ENCODE measurements around the gene CSGALNACT2. TPM values are rescaled to one million over a fixed set of nuclear protein-coding genes. Genes with fewer than 3 reads are reported as not detected.

CSGALNACT2 gene
- total and polyA plus RNA-seq, 12 donors, result 4.6 to 12.9 (median 9.6) TPM

GRCh38 chr10:43214956-43215561 is 76.8 kb downstream of the CSGALNACT2 start:
- 36 to 42% methylated on average over 11 to 12 of the region's 12 CpGs for WGBS, 2 donors
- H3K36me3 ChIP-seq, result no peaks in the 10 kb centered on the region
- no peak for ATAC-seq
- TF ChIP-seq CTCF (IDR thresholded peaks at IDR 0.05), result no peak
- H3K4me3 ChIP-seq, result no peak overlapping the region
- no peak overlapping the region for H3K27ac ChIP-seq
- DNase-seq, result no peak
- H3K4me1 ChIP-seq, result peaks cover 0 to 12% (median 5%) of the 10 kb centered on the region in 9 donors
- no peaks in the 10 kb centered on the region for H3K9me3 ChIP-seq
- H3K27me3 ChIP-seq, result peaks cover 0 to 33% (median 4%) of the 10 kb centered on the region in 7 donors
- intact Hi-C loops (cut with DNase I), result no loop called here

- H3K4me1 ChIP-seq, result peaks cover 0 to 12% (median 5%) of the 10 kb centered on the region in 9 donors
- H3K36me3 ChIP-seq, result no peaks in the 10 kb centered on the region
- intact Hi-C loops (cut with DNase I), result no loop called here
- no peaks in the 10 kb centered on the region for H3K9me3 ChIP-seq
- H3K4me3 ChIP-seq, result no peak overlapping the region
- no peak for TF ChIP-seq CTCF (IDR thresholded peaks at IDR 0.05)
- no peak overlapping the region for H3K27ac ChIP-seq
- DNase-seq (no peak), ATAC-seq (no peak)
- WGBS, 2 donors, result 76 to 79% methylated on average over 19 of the region's 19 CpGs
- peaks cover 0 to 34% (median 4%) of the 10 kb centered on the region in 7 donors for H3K27me3 ChIP-seq
Observed at GRCh38 chr10:43215758-43216455, 77.7 kb downstream of the CSGALNACT2 start.

- H3K27ac ChIP-seq, result no peak overlapping the region
- no peak for ATAC-seq
- peak in 1 of 2 donors; percentile 3 for DNase-seq
- WGBS, 2 donors, result 85 to 91% methylated on average over 15 of the region's 15 CpGs
- no peaks in the 10 kb centered on the region for H3K36me3 ChIP-seq
- no peak overlapping the region for H3K4me3 ChIP-seq
- TF ChIP-seq CTCF (IDR thresholded peaks at IDR 0.05), result no peak
- peaks cover 0 to 7% (median 5%) of the 10 kb centered on the region in 9 donors for H3K4me1 ChIP-seq
- H3K27me3 ChIP-seq, result peaks cover 0 to 34% (median 4%) of the 10 kb centered on the region in 7 donors
- no peaks in the 10 kb centered on the region for H3K9me3 ChIP-seq
- intact Hi-C loops (cut with DNase I), result no loop called here
Observed at GRCh38 chr10:43216931-43217562, 78.8 kb downstream of the CSGALNACT2 start.

GRCh38 chr10:43217563-43218205 is 79.4 kb downstream of the CSGALNACT2 start:
- DNase-seq (peak in 1 of 2 donors; percentile 3), ATAC-seq (peak in 1 of 8 donors; percentile 11)
- Histone ChIP-seq H3K4me3 (no peak overlapping the region), H3K36me3 (no peaks in the 10 kb centered on the region), H3K27me3 (peaks cover 0 to 34% (median 4%) of the 10 kb centered on the region in 7 donors), H3K27ac (no peak overlapping the region), H3K9me3 (no peaks in the 10 kb centered on the region), H3K4me1 (peaks cover 0 to 7% (median 5%) of the 10 kb centered on the region in 9 donors)
- 84 to 85% methylated on average over 10 of the region's 10 CpGs for WGBS, 2 donors
- intact Hi-C loops (cut with DNase I), result no loop called here
- TF ChIP-seq CTCF (IDR thresholded peaks at IDR 0.05), result no peak

All from heart right ventricle (tissue), 16 donors.